ENCODE results near the gene TNS3. TPM values are rescaled to one million over a fixed set of nuclear protein-coding genes. Genes with fewer than 3 reads are reported as not detected.
"Not testable (repeated sequence)": the region's sequence is repeated elsewhere in the genome, so short reads cannot be mapped to it uniquely, and the experiment has no call there.

TNS3 gene
- total and polyA plus RNA-seq, 2 donors (not counting 3 experiments of a cell fraction or from before 2014, with no cell fraction given): 10.4 to 45.1 TPM

- Histone ChIP-seq H3K79me2 (ENCODE audit: control insufficient read depth, insufficient read depth, low read length) (no peaks in the 10 kb centered on the region), H3K4me1 (ENCODE audit: control insufficient read depth, extremely low read depth, insufficient read depth, low read length) (no peaks in the 10 kb centered on the region), H2AFZ (ENCODE audit: low read depth, low read length) (no peak overlapping the region), H3K9me1 (replicated peaks; ENCODE audit: control insufficient read depth, extremely low read depth, insufficient read depth, low read length) (no peaks in the 10 kb centered on the region), H3K4me2 (ENCODE audit: insufficient read depth, low read length) (no peak overlapping the region), H4K20me1 (replicated peaks; ENCODE audit: control insufficient read depth, extremely low read depth, insufficient read depth, low read length) (no peaks in the 10 kb centered on the region), H3K27ac (ENCODE audit: insufficient read depth, low read depth, low read length) (no peak overlapping the region), H3K36me3 (ENCODE audit: control insufficient read depth in 2 of 2, extremely low read depth in 1 of 2, insufficient read depth in 2 of 2, low read length in 2 of 2) (no peaks in the 10 kb centered on the region), H3K27me3 (ENCODE audit: control insufficient read depth in 2 of 2, insufficient read depth in 2 of 2, low read length in 2 of 2) (peaks cover 0 to 6% of the 10 kb centered on the region in 2 experiments), H3K9ac (replicated peaks; ENCODE audit: extremely low read depth, insufficient read depth, low read length) (no peak overlapping the region), H3K4me3 (replicated peaks in 1 of 3; ENCODE audit: insufficient read depth in 1 of 3, low read depth in 1 of 3, low read length in 3 of 3) (no peak overlapping the region), H3K9me3 (replicated peaks; ENCODE audit: control insufficient read depth, insufficient read depth, low read length) (no peaks in the 10 kb centered on the region)
- dilution Hi-C loops (cut with MboI; ENCODE audit: extremely low pct_ligation_motif_present, low sequenced_read_pairs) (no loop called here), intact Hi-C loops (cut with micrococcal nuclease) (loop anchor here (10.0 kb wide), 2 partner anchors 322 to 852 kb away; partner anchors contain the start of gene TNS3)
- no TSS peak for BruUV-seq (replicated peaks)
- FAIRE-seq (no peak), DNase-seq (ENCODE audit: low read depth, low spot score) (no peak)
- CTCF ChIA-PET: no interaction called here
- POLR2A ChIA-PET: no interaction called here
- no peak for TF ChIP-seq FOS (IDR thresholded peaks at IDR 0.05; ENCODE audit: borderline replicate concordance, insufficient read depth, low read length)
- no peak for TF ChIP-seq POLR2A (IDR thresholded peaks at IDR 0.05; ENCODE audit: low read depth, low read length)
- TF ChIP-seq MAX (IDR thresholded peaks at IDR 0.05; ENCODE audit: insufficient read depth, insufficient read length): no peak
These were observed 319.0 kb downstream of the TNS3 start for GRCh38 chr7:47262881-47263280.

GRCh38 chr7:47262160-47262559 is 319.8 kb downstream of the TNS3 start:
- H3K36me3 ChIP-seq (ENCODE audit: control insufficient read depth in 2 of 2, extremely low read depth in 1 of 2, insufficient read depth in 2 of 2, low read length in 2 of 2); FAIRE-seq; dilution Hi-C loops (cut with MboI; ENCODE audit: extremely low pct_ligation_motif_present, low sequenced_read_pairs); CTCF ChIA-PET; H3K27me3 ChIP-seq (ENCODE audit: control insufficient read depth in 2 of 2, insufficient read depth in 2 of 2, low read length in 2 of 2); H3K9me3 ChIP-seq (replicated peaks; ENCODE audit: control insufficient read depth, insufficient read depth, low read length); H3K79me2 ChIP-seq (ENCODE audit: control insufficient read depth, insufficient read depth, low read length); H3K27ac ChIP-seq (ENCODE audit: insufficient read depth, low read depth, low read length); DNase-seq (ENCODE audit: low read depth, low spot score); H4K20me1 ChIP-seq (replicated peaks; ENCODE audit: control insufficient read depth, extremely low read depth, insufficient read depth, low read length); H3K9ac ChIP-seq (replicated peaks; ENCODE audit: extremely low read depth, insufficient read depth, low read length); BruUV-seq (replicated peaks); H3K4me1 ChIP-seq (ENCODE audit: control insufficient read depth, extremely low read depth, insufficient read depth, low read length); H3K4me2 ChIP-seq (ENCODE audit: insufficient read depth, low read length); H2AFZ ChIP-seq (ENCODE audit: low read depth, low read length); H3K4me3 ChIP-seq (replicated peaks in 1 of 3; ENCODE audit: insufficient read depth in 1 of 3, low read depth in 1 of 3, low read length in 3 of 3); H3K9me1 ChIP-seq (replicated peaks; ENCODE audit: control insufficient read depth, extremely low read depth, insufficient read depth, low read length): not testable (repeated sequence)
- POLR2A ChIA-PET: interaction anchor here (0.6 kb wide), 1 partner anchor 599 kb away, joined by 9 read pairs; no protein-coding TSS in a partner anchor
- intact Hi-C loops (cut with micrococcal nuclease): loop anchor here (10.0 kb wide), 2 partner anchors 323 to 853 kb away; partner anchors contain the start of gene TNS3

All from endothelial cell of umbilical vein (primary cell).